ENCODE data around the gene C7orf33.

DNA sequence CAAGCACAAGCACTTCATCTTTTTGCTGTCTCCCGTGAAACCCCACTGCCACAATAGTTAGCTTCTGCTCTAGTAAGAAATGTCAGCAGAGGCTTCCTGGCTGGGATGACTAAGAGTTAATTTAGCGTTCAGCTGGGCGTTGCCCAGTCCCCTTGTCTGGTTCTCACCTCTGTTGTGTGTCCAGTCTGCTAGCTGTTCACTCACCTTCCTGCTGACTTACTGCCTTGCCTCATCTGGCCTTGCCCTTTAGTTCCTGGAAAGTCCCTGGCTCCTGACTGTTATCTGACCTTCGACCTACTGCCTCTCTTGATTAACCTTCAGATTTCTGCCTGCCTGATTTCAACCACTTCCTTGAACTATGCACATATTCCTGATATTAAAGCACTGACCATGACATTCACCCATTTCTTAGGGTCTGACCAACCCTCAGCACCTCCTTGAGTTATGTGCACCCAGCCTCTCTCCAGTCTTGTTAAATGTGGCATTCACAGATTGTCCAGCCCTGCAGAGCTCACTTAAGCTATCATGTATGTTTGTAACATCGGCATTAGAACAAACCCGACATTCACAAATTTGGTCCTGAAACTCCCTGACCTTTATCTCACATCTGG lies 30.3 kb downstream of the C7orf33 start:
- TF ChIP-seq, protein P1, sequence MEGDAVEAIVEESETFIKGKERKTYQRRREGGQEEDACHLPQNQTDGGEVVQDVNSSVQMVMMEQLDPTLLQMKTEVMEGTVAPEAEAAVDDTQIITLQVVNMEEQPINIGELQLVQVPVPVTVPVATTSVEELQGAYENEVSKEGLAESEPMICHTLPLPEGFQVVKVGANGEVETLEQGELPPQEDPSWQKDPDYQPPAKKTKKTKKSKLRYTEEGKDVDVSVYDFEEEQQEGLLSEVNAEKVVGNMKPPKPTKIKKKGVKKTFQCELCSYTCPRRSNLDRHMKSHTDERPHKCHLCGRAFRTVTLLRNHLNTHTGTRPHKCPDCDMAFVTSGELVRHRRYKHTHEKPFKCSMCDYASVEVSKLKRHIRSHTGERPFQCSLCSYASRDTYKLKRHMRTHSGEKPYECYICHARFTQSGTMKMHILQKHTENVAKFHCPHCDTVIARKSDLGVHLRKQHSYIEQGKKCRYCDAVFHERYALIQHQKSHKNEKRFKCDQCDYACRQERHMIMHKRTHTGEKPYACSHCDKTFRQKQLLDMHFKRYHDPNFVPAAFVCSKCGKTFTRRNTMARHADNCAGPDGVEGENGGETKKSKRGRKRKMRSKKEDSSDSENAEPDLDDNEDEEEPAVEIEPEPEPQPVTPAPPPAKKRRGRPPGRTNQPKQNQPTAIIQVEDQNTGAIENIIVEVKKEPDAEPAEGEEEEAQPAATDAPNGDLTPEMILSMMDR (IDR thresholded peaks at IDR 0.05; ENCODE audit: insufficient read depth, low read length) = no peak
- TF ChIP-seq, protein P2, sequence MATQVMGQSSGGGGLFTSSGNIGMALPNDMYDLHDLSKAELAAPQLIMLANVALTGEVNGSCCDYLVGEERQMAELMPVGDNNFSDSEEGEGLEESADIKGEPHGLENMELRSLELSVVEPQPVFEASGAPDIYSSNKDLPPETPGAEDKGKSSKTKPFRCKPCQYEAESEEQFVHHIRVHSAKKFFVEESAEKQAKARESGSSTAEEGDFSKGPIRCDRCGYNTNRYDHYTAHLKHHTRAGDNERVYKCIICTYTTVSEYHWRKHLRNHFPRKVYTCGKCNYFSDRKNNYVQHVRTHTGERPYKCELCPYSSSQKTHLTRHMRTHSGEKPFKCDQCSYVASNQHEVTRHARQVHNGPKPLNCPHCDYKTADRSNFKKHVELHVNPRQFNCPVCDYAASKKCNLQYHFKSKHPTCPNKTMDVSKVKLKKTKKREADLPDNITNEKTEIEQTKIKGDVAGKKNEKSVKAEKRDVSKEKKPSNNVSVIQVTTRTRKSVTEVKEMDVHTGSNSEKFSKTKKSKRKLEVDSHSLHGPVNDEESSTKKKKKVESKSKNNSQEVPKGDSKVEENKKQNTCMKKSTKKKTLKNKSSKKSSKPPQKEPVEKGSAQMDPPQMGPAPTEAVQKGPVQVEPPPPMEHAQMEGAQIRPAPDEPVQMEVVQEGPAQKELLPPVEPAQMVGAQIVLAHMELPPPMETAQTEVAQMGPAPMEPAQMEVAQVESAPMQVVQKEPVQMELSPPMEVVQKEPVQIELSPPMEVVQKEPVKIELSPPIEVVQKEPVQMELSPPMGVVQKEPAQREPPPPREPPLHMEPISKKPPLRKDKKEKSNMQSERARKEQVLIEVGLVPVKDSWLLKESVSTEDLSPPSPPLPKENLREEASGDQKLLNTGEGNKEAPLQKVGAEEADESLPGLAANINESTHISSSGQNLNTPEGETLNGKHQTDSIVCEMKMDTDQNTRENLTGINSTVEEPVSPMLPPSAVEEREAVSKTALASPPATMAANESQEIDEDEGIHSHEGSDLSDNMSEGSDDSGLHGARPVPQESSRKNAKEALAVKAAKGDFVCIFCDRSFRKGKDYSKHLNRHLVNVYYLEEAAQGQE (IDR thresholded peaks at IDR 0.05; ENCODE audit: insufficient replicate concordance, low read depth) = no peak
